H9 (cell line): Measurements from ENCODE around the gene ZNF28. TPM values are rescaled to one million over a fixed set of nuclear protein-coding genes. Genes with fewer than 3 reads are reported as not detected.
"Not testable (repeated sequence)": the region's sequence is repeated elsewhere in the genome, so short reads cannot be mapped to it uniquely, and the experiment has no call there.

Experiments used
- DNase-seq: peaks from one replicate; pipeline ENCODE4 v3.0.0-alpha.2; 2017
- H2AFZ ChIP-seq: one replicate; pipeline ENCODE4 v1.6.1; 2013; ENCODE audit warnings: mild to moderate bottlenecking, low read length, control low read depth, moderate library complexity
- H2AK5ac ChIP-seq: 2 replicates; pipeline ENCODE4 v1.6.1; 2013; ENCODE audit warnings: low read length, control low read depth, mixed read lengths; ENCODE audit not compliant: insufficient read length
- H2BK120ac ChIP-seq: one replicate; pipeline ENCODE4 v1.6.1; 2013; ENCODE audit warnings: low read depth, mild to moderate bottlenecking, low read length, control low read depth, inconsistent platforms; ENCODE audit not compliant: poor library complexity, severe bottlenecking
- H2BK12ac ChIP-seq: 2 replicates; pipeline ENCODE4 v1.6.1; 2013; ENCODE audit warnings: low read length, control low read depth, mixed read lengths, low read depth; ENCODE audit not compliant: insufficient read length
- H2BK15ac ChIP-seq: 2 replicates; pipeline ENCODE4 v1.6.1; 2013; ENCODE audit warnings: low read depth, low read length, control low read depth
- H2BK20ac ChIP-seq: one replicate; pipeline ENCODE4 v1.6.1; 2013; ENCODE audit warnings: low read depth, mild to moderate bottlenecking, low read length, control low read depth, inconsistent platforms; ENCODE audit not compliant: poor library complexity, severe bottlenecking
- H2BK5ac ChIP-seq: 2 replicates; pipeline ENCODE4 v1.6.1; 2013; ENCODE audit warnings: low read length, control low read depth, mixed read lengths; ENCODE audit not compliant: insufficient read length
- H3K14ac ChIP-seq: 2 replicates; pipeline ENCODE4 v1.6.1; 2013; ENCODE audit warnings: low read length, control low read depth; ENCODE audit not compliant: insufficient read depth
- H3K18ac ChIP-seq: 2 replicates; pipeline ENCODE4 v1.6.1; 2013; ENCODE audit warnings: low read depth, mild to moderate bottlenecking, mixed read lengths, low read length, control low read depth; ENCODE audit not compliant: insufficient read length
- H3K23ac ChIP-seq: 2 replicates; pipeline ENCODE4 v1.6.1; 2013; ENCODE audit warnings: low read length, control low read depth, mixed read lengths, low read depth; ENCODE audit not compliant: insufficient read length
- H3K23me2 ChIP-seq: 2 replicates; pipeline ENCODE4 v1.6.1; 2013; ENCODE audit warnings: low read depth, mild to moderate bottlenecking, mixed read lengths, low read length, control low read depth; ENCODE audit not compliant: insufficient read length, poor library complexity, severe bottlenecking
- H3K27ac ChIP-seq: 2 replicates; pipeline ENCODE4 v1.5.1; 2013; ENCODE audit warnings: low read length, control low read depth, mixed read lengths, low read depth; ENCODE audit not compliant: insufficient read length
- H3K27me3 ChIP-seq: 2 replicates; pipeline ENCODE4 v1.6.1; 2013; ENCODE audit warnings: low read length, control low read depth, inconsistent platforms; ENCODE audit not compliant: insufficient read depth
- H3K4ac ChIP-seq: 2 replicates; pipeline ENCODE4 v1.6.1; 2013; ENCODE audit warnings: low read depth, mild to moderate bottlenecking, control low read depth, inconsistent platforms, low read length, moderate library complexity
- H3K4me1 ChIP-seq: 2 replicates; pipeline ENCODE4 v1.6.1; 2013; ENCODE audit warnings: low read length, control low read depth, inconsistent platforms; ENCODE audit not compliant: insufficient read depth
- H3K4me2 ChIP-seq: 2 replicates; pipeline ENCODE4 v1.6.1; 2013; ENCODE audit warnings: low read length, control low read depth, mixed read lengths; ENCODE audit not compliant: insufficient read length, insufficient read depth
- H3K56ac ChIP-seq: 2 replicates; pipeline ENCODE4 v1.6.1; 2013; ENCODE audit warnings: low read depth, mild to moderate bottlenecking, mixed read lengths, low read length, control low read depth; ENCODE audit not compliant: insufficient read length
- H3K79me1 ChIP-seq: 2 replicates; pipeline ENCODE4 v1.6.1; 2013; ENCODE audit warnings: low read depth, mild to moderate bottlenecking, moderate library complexity, low read length, control low read depth, inconsistent platforms; ENCODE audit not compliant: insufficient read depth, poor library complexity, severe bottlenecking
- H3K79me2 ChIP-seq: 2 replicates; pipeline ENCODE4 v1.6.1; 2013; ENCODE audit warnings: low read length, control low read depth, inconsistent platforms; ENCODE audit not compliant: insufficient read depth
- H3K9ac ChIP-seq: 2 replicates; pipeline ENCODE4 v1.6.1; 2013; ENCODE audit warnings: low read length, control low read depth, mixed read lengths; ENCODE audit not compliant: insufficient read length; ENCODE audit errors: extremely low read depth
- H3K9me3 ChIP-seq: one replicate; pipeline ENCODE4 v1.6.1; 2013; ENCODE audit warnings: low read depth, low read length, inconsistent platforms; ENCODE audit not compliant: control insufficient read depth
- H3T11ph ChIP-seq: one replicate; pipeline ENCODE4 v1.6.1; 2013; ENCODE audit warnings: mild to moderate bottlenecking, low read length, control low read depth, inconsistent platforms
- H4K20me1 ChIP-seq: one replicate; pipeline ENCODE4 v1.6.1; 2013; ENCODE audit not compliant: control insufficient read depth, insufficient read length, insufficient read depth
- H4K5ac ChIP-seq: 2 replicates; pipeline ENCODE4 v1.6.1; 2013; ENCODE audit warnings: low read depth, mild to moderate bottlenecking, mixed read lengths, low read length, control low read depth; ENCODE audit not compliant: insufficient read length
- H4K8ac ChIP-seq: replicated peaks from 2 replicates; pipeline ENCODE4 v1.6.1; 2013; ENCODE audit warnings: low read length, control low read depth, mixed read lengths, low read depth; ENCODE audit not compliant: insufficient read length
- H4K91ac ChIP-seq: 2 replicates; pipeline ENCODE4 v1.6.1; 2013; ENCODE audit warnings: low read depth, mild to moderate bottlenecking, moderate library complexity, mixed read lengths, low read length, control low read depth; ENCODE audit not compliant: insufficient read length
- H3K27ac Mint-ChIP-seq, 3 experiments: 2 replicates in 2 of 3; 3 replicates in 1 of 3; pipeline ENCODE4 v1.8.0; 2020 to 2021; ENCODE audit warnings: mixed read lengths in 3 of 3, mild to moderate bottlenecking in 1 of 3, moderate library complexity in 1 of 3
- H3K27me3 Mint-ChIP-seq: 2 replicates; pipeline ENCODE4 v1.8.0; 2021; ENCODE audit warnings: low read depth, mild to moderate bottlenecking, moderate library complexity, mixed read lengths
- H3K36me3 Mint-ChIP-seq, 3 experiments: 2 replicates in 2 of 3; 3 replicates in 1 of 3; pipeline ENCODE4 v1.8.0; 2020 to 2021; ENCODE audit warnings: low read depth in 3 of 3, mixed read lengths in 3 of 3; ENCODE audit not compliant: insufficient read depth in 1 of 3
- H3K4me1 Mint-ChIP-seq, 2 experiments: 2 replicates each; pipeline ENCODE4 v1.8.0; 2020; ENCODE audit warnings: mixed read lengths in 2 of 2
- H3K4me3 Mint-ChIP-seq, 2 experiments: 2 replicates in 1 of 2; 3 replicates in 1 of 2; pipeline ENCODE4 v1.8.0; 2020 to 2021; ENCODE audit warnings: mild to moderate bottlenecking in 2 of 2, mixed read lengths in 2 of 2, moderate library complexity in 1 of 2
- H3K9me3 Mint-ChIP-seq, 2 experiments: 2 replicates in 1 of 2; 3 replicates in 1 of 2; pipeline ENCODE4 v1.8.0; 2020; ENCODE audit warnings: mild to moderate bottlenecking in 2 of 2, mixed read lengths in 2 of 2, moderate library complexity in 1 of 2
- CTCF ChIP-seq: fragments of 200-600 bp; sonication (generic); conservative IDR thresholded peaks from 3 replicates; pipeline ENCODE4 v1.8.0; 2021; ENCODE audit warnings: antibody characterized with exemption, mild to moderate bottlenecking
- WGBS: extraction: QIAGEN DNeasy Blood & Tissue Kit; methylation state at CpG from one replicate; pipeline ENCODE4 v1.1.7; 2013; ENCODE audit warnings: missing lambda C conversion rate, low lambda C conversion rate, mixed read lengths; ENCODE audit not compliant: insufficient read length; ENCODE audit errors: extremely low coverage; 5-methylcytosine and 5-hydroxymethylcytosine counted together
- total RNA-seq: library from RNA; stranded (reverse); gene quantifications from 2 replicates; pipeline ENCODE4 v1.2.1, GENCODE V29; 2021

Gene ZNF28
- total RNA-seq, 1 experiment from 2014 or later = 31.3 TPM

- no peak overlapping the region for H2BK20ac ChIP-seq
- H3K4ac ChIP-seq = no peak overlapping the region
- H2BK15ac ChIP-seq = no peak overlapping the region
- no peak overlapping the region for H2AFZ ChIP-seq
- Mint-ChIP-seq H3K4me3 (no peak overlapping the region), H3K36me3 (peaks cover 0 to 18% (median 3%) of the 10 kb centered on the region in 3 experiments; a peak in 4 of 7 replicates), H3K27me3 (no peaks in the 10 kb centered on the region; the same call in 1 of the 2 replicates), H3K9me3 (no peaks in the 10 kb centered on the region), H3K4me1 (peaks cover 3 to 7% of the 10 kb centered on the region in 2 experiments; a peak in 3 of 4 replicates), H3K27ac (no peak overlapping the region)
- no peaks in the 10 kb centered on the region for H3K4me1 ChIP-seq
- no peaks in the 10 kb centered on the region for H3K79me2 ChIP-seq
- H3K9me3 ChIP-seq = no peaks in the 10 kb centered on the region
- H3T11ph ChIP-seq = no peak overlapping the region
- no peak for TF ChIP-seq CTCF
- no peak overlapping the region for H4K8ac ChIP-seq
- H3K23me2 ChIP-seq = no peaks in the 10 kb centered on the region
- no peak overlapping the region for H3K14ac ChIP-seq
- H3K4me2 ChIP-seq = no peak overlapping the region
- H4K5ac ChIP-seq = no peak overlapping the region
- no peaks in the 10 kb centered on the region for H3K79me1 ChIP-seq
- no peak overlapping the region for H3K23ac ChIP-seq
- WGBS = no CpG with 5 or more reads among the region's 3 CpGs
- H2AK5ac ChIP-seq = no peak overlapping the region
- no peak overlapping the region for H2BK12ac ChIP-seq
- H2BK120ac ChIP-seq = no peak overlapping the region
- no peak overlapping the region for H3K9ac ChIP-seq
- H3K27me3 ChIP-seq = no peaks in the 10 kb centered on the region
- no peak overlapping the region for H2BK5ac ChIP-seq
- H3K27ac ChIP-seq = no peak overlapping the region
- no peak for DNase-seq
- H4K91ac ChIP-seq = no peak overlapping the region
- no peak overlapping the region for H3K56ac ChIP-seq
- H4K20me1 ChIP-seq = no peaks in the 10 kb centered on the region
- H3K18ac ChIP-seq = no peak overlapping the region
These were observed 42.6 kb downstream of the ZNF28 start for GRCh38 chr19:52778811-52779210.

- H2BK5ac ChIP-seq, H4K91ac ChIP-seq, H3K4me1 ChIP-seq, H3K18ac ChIP-seq, H2BK12ac ChIP-seq, H3K4me3 Mint-ChIP-seq, H2BK15ac ChIP-seq, H3K4ac ChIP-seq, H3K23me2 ChIP-seq, DNase-seq, H3K27ac Mint-ChIP-seq, H3K79me1 ChIP-seq, H4K5ac ChIP-seq, H3K27me3 Mint-ChIP-seq, H2BK20ac ChIP-seq, H3K9ac ChIP-seq, H3K27me3 ChIP-seq, H3K14ac ChIP-seq, H2BK120ac ChIP-seq, H3K4me2 ChIP-seq, H3T11ph ChIP-seq, H4K20me1 ChIP-seq, H3K56ac ChIP-seq, H2AK5ac ChIP-seq, H3K9me3 ChIP-seq, H4K8ac ChIP-seq, H3K23ac ChIP-seq, H3K79me2 ChIP-seq, H3K27ac ChIP-seq, H2AFZ ChIP-seq: not testable (repeated sequence)
- Mint-ChIP-seq H3K9me3 (peaks cover 5 to 11% of the 10 kb centered on the region in 2 experiments; a peak in 3 of 5 replicates), H3K36me3 (peaks cover 3 to 12% (median 4%) of the 10 kb centered on the region in 3 experiments; a peak in 5 of 7 replicates), H3K4me1 (peaks cover 11 to 19% of the 10 kb centered on the region in 2 experiments)
- no CpG with 5 or more reads among the region's 2 CpGs for WGBS
These were observed 65.0 kb downstream of the ZNF28 start for GRCh38 chr19:52756447-52756846.
